ENCODE data around the gene CD274. TPM values are rescaled to one million over a fixed set of nuclear protein-coding genes. Genes with fewer than 3 reads are reported as not detected.

The CD274 gene
- total RNA-seq, 2 experiments from 2014 or later, result 5.3 to 6.3 TPM

DNA sequence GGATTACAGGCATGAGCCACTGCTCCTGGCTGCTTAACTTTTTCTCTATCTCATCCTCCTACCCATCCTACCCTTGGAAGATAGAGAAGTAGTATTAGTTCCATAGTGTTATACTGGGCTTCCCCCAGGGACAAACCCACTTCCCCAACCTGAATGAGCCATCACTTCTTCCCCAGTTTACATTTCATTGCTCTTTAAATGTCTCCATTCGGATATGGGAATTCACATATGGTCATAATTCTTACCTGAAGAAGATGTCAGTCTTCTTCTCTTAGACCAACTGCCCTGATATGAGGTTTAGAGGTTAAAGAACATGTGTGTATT lies 1.9 kb downstream of the CD274 start:
- Mint-ChIP-seq H3K27ac (peak overlapping the region; percentile 95), H3K36me3 (ENCODE audit: low read depth) (peaks cover 19% of the 10 kb centered on the region), H3K27me3 (no peaks in the 10 kb centered on the region), H3K4me1 (ENCODE audit: low read depth) (peaks cover 68% of the 10 kb centered on the region), H3K4me3 (peak overlapping the region; percentile 62), H3K9me3 (no peaks in the 10 kb centered on the region)
- no peak for TF ChIP-seq CTCF (IDR thresholded peaks at IDR 0.05)
- H3K27me3 ChIP-seq (ENCODE audit: control insufficient read depth in 1 of 2, insufficient read depth in 2 of 2, low read length in 2 of 2), result no peaks in the 10 kb centered on the region
- DNase-seq (peak in 1 of 14 experiments; percentile 36), ATAC-seq (ENCODE audit: poor library complexity) (no peak)
- peaks cover 28% of the 10 kb centered on the region for H3K4me1 ChIP-seq (ENCODE audit: insufficient read depth, low read length)
- peaks cover 4% of the 10 kb centered on the region for H3K36me3 ChIP-seq (ENCODE audit: insufficient read depth, low read length)
- ChIA-PET CTCF (no interaction called here), POLR2A (no interaction called here)
- no peak overlapping the region for H3K4me3 ChIP-seq (ENCODE audit: low read length)
- intact Hi-C loops (cut with DNase I, micrococcal nuclease), result loop anchor here in 1 of 2 experiments (10.0 kb wide), 1 partner anchor 383 kb away; the partner anchor contains the start of gene ERMP1
- no peak overlapping the region for H3K27ac ChIP-seq (ENCODE audit: low read depth in 1 of 2, low read length in 2 of 2)
- no peaks in the 10 kb centered on the region for H3K9me3 ChIP-seq (ENCODE audit: control insufficient read depth in 1 of 2, insufficient read depth in 1 of 2, low read length in 2 of 2)

- ChIA-PET POLR2A (no interaction called here), CTCF (no interaction called here)
- Histone ChIP-seq H3K4me3 (ENCODE audit: low read length) (no peak overlapping the region), H3K4me1 (ENCODE audit: insufficient read depth, low read length) (peaks cover 27% of the 10 kb centered on the region), H3K9me3 (ENCODE audit: control insufficient read depth in 1 of 2, insufficient read depth in 1 of 2, low read length in 2 of 2) (no peaks in the 10 kb centered on the region), H3K36me3 (ENCODE audit: insufficient read depth, low read length) (peaks cover 5% of the 10 kb centered on the region), H3K27ac (ENCODE audit: low read depth in 1 of 2, low read length in 2 of 2) (no peak overlapping the region), H3K27me3 (ENCODE audit: control insufficient read depth in 1 of 2, insufficient read depth in 2 of 2, low read length in 2 of 2) (no peaks in the 10 kb centered on the region)
- Mint-ChIP-seq H3K27ac (peak overlapping the region; percentile 22), H3K4me1 (ENCODE audit: low read depth) (peaks cover 62% of the 10 kb centered on the region), H3K36me3 (ENCODE audit: low read depth) (peaks cover 27% of the 10 kb centered on the region), H3K27me3 (no peaks in the 10 kb centered on the region), H3K9me3 (no peaks in the 10 kb centered on the region), H3K4me3 (peak overlapping the region; percentile 79)
- TF ChIP-seq CTCF (IDR thresholded peaks at IDR 0.05), result no peak
- no peak for ATAC-seq (ENCODE audit: poor library complexity)
- peak in 1 of 14 experiments; percentile 28 for DNase-seq
- intact Hi-C loops (cut with DNase I, micrococcal nuclease), result loop anchor here in 1 of 2 experiments (10.0 kb wide), 1 partner anchor 382 kb away; the partner anchor contains the start of gene ERMP1
Observed at GRCh38 chr9:5453004-5453403, 2.7 kb downstream of the CD274 start.

- Histone ChIP-seq H3K27ac (ENCODE audit: low read depth in 1 of 2, low read length in 2 of 2) (no peak overlapping the region), H3K4me1 (ENCODE audit: insufficient read depth, low read length) (peaks cover 27% of the 10 kb centered on the region), H3K4me3 (ENCODE audit: low read length) (no peak overlapping the region), H3K36me3 (ENCODE audit: insufficient read depth, low read length) (peaks cover 5% of the 10 kb centered on the region), H3K27me3 (ENCODE audit: control insufficient read depth in 1 of 2, insufficient read depth in 2 of 2, low read length in 2 of 2) (no peaks in the 10 kb centered on the region), H3K9me3 (ENCODE audit: control insufficient read depth in 1 of 2, insufficient read depth in 1 of 2, low read length in 2 of 2) (no peaks in the 10 kb centered on the region)
- Mint-ChIP-seq H3K27me3 (no peaks in the 10 kb centered on the region), H3K4me1 (ENCODE audit: low read depth) (peaks cover 63% of the 10 kb centered on the region), H3K36me3 (ENCODE audit: low read depth) (peaks cover 33% of the 10 kb centered on the region), H3K4me3 (no peak overlapping the region), H3K27ac (no peak overlapping the region), H3K9me3 (no peaks in the 10 kb centered on the region)
- intact Hi-C loops (cut with DNase I, micrococcal nuclease), result loop anchor here in 1 of 2 experiments (10.0 kb wide), 1 partner anchor 381 kb away; the partner anchor contains the start of gene ERMP1
- TF ChIP-seq CTCF (IDR thresholded peaks at IDR 0.05), result no peak
- ATAC-seq (ENCODE audit: poor library complexity) (no peak), DNase-seq (no peak)
- POLR2A ChIA-PET, result no interaction called here
- CTCF ChIA-PET, result no interaction called here
Observed at GRCh38 chr9:5453673-5454072, 3.3 kb downstream of the CD274 start.
